ENCODE measurements around the gene SMARCA2.

DNA sequence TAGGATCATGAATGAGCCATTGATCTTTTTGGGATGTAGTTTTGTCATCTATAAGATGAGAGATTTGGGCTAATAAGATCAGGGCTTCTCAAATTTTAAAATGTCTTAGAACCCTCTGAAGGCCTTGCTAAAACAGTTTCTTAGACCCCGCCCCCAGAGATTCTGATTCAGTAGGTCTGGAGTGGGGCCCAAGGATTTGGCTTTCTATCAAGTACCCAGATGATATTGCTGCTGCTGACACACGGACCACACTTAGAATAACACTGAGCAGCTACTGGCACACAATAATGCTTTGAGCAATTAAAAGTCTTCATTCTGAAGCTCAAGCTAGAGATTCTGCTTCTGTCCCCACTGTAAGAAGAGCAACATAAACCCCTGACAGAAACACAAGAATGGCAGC, 216.7 kb downstream of the SMARCA2 start:
- TF ChIP-seq POLR2A (IDR thresholded peaks at IDR 0.05) (no peak), EP300 (IDR thresholded peaks at IDR 0.05) (no peak)
- TF ChIP-seq, protein P1, sequence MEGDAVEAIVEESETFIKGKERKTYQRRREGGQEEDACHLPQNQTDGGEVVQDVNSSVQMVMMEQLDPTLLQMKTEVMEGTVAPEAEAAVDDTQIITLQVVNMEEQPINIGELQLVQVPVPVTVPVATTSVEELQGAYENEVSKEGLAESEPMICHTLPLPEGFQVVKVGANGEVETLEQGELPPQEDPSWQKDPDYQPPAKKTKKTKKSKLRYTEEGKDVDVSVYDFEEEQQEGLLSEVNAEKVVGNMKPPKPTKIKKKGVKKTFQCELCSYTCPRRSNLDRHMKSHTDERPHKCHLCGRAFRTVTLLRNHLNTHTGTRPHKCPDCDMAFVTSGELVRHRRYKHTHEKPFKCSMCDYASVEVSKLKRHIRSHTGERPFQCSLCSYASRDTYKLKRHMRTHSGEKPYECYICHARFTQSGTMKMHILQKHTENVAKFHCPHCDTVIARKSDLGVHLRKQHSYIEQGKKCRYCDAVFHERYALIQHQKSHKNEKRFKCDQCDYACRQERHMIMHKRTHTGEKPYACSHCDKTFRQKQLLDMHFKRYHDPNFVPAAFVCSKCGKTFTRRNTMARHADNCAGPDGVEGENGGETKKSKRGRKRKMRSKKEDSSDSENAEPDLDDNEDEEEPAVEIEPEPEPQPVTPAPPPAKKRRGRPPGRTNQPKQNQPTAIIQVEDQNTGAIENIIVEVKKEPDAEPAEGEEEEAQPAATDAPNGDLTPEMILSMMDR (IDR thresholded peaks at IDR 0.05), result no peak
